HG02678 (cell line): ENCODE results near the gene LRRC36.
"Not testable (repeated sequence)": the region's sequence is repeated elsewhere in the genome, so short reads cannot be mapped to it uniquely, and the experiment has no call there.

Source experiments
- ATAC-seq: cut with Tn5 transposase; IDR thresholded peaks from one replicate; pipeline ENCODE4 v1.9.1; 2021; ENCODE audit warnings: mild to moderate bottlenecking, moderate library complexity; ENCODE audit not compliant: unreplicated experiment

LRRC36 gene

GRCh38 chr16:67341250-67341649 is 14.6 kb downstream of the LRRC36 start:
- no peak for ATAC-seq

- ATAC-seq = no peak
Measured at GRCh38 chr16:67342616-67343015, 16.0 kb downstream of the LRRC36 start.

GRCh38 chr16:67345401-67345800 is 18.8 kb downstream of the LRRC36 start:
- no peak for ATAC-seq

DNA sequence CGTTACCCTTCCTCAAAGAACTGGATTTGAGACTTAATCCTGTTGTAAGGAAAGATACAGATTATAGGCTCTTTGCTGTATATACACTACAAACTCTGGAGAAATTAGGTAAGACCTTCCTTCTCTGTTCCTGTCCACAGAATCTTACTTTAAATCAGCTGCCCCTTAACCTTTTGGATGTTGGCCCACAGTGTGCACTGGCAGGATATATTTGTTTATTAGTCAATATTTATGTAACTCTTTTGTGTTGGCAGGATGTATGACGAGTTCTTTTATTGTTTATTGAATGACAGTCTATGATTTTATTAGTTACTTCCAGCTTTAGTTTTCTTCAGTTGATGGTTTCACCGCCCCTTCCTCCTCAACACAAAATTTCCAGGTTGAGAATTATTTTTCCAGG is 19.7 kb downstream of the LRRC36 start:
- no peak for ATAC-seq

GRCh38 chr16:67349172-67349571 is 22.6 kb downstream of the LRRC36 start:
- no peak for ATAC-seq

- no peak for ATAC-seq
Measured at GRCh38 chr16:67350324-67350723, 23.7 kb downstream of the LRRC36 start.

DNA sequence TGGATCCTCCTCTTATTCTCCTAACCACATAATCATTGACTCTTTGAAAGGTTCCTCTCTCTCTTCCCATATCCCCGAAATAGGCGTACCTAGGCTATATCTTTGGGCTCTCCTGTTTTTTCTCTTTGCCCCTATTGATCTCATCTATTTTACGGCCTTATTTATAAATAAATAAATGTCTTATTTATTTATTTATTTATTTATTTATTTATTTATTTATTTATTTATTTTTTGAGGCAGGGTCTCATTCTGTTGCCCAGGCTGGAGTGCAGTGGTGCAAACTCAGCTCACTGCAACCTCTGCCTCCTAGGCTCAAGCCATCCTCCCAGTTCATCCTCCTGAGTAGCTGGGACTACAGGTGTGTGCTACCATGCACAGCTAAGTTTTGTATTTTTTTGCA is 25.8 kb downstream of the LRRC36 start:
- ATAC-seq = not testable (repeated sequence)

- no peak for ATAC-seq
Measured at GRCh38 chr16:67356396-67356795, 29.8 kb downstream of the LRRC36 start.

GRCh38 chr16:67357561-67357960 is 30.9 kb downstream of the LRRC36 start:
- no peak for ATAC-seq

DNA sequence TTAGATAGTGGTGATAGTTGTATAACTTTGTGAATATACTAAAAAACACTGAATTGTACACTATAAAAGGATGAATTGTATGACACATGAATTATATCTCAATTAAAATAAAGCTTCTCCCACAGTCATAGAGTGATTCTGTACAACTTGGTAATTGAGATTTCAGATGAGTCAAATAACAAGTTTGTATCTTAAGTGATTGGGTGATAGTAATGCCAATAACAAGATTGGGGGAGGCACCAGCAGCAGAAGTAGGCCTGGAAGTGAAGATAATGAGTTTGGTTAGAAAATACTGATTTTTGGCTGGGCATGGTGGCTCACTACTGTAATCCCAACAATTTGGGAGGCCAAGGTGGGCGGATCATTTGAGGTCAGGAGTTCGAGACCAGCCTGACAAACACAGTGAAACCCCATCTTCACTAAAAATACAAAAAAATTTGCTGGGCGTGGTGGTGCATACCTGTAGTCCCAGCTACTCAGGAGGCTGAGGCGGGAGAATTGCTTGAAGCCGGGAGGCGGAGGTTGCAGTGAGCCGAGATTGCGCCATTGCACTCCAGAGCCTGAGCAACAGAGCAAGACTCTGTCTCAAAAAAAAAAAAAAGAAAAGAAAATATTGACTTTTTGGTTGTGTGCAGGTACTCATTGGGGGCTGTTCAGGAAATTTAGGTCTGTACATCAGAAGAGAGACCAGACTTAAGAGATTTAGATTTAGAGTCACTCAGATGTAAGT is 33.1 kb downstream of the LRRC36 start:
- ATAC-seq = not testable (repeated sequence)

DNA sequence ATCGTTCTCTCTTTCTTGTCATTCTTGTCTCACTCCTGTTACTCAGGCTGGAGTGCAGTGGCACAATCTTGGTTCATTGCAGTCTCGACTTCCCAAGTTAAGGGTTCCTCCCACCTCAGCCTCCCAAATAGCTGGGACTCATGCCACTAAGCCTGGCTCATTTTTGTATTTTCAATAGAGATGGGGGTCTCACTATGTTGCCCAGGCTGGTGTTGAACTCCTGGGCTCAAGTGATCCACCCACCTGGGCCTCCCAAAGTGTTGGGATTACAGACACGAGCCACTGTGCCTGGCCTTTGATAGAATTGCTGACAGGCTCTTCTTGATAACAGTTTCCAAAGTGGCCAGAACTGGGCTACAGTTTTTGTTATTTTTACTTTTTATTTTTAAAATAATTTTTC is 34.4 kb downstream of the LRRC36 start:
- no peak for ATAC-seq

GRCh38 chr16:67364600-67365235 is 38.1 kb downstream of the LRRC36 start:
- no peak for ATAC-seq

DNA sequence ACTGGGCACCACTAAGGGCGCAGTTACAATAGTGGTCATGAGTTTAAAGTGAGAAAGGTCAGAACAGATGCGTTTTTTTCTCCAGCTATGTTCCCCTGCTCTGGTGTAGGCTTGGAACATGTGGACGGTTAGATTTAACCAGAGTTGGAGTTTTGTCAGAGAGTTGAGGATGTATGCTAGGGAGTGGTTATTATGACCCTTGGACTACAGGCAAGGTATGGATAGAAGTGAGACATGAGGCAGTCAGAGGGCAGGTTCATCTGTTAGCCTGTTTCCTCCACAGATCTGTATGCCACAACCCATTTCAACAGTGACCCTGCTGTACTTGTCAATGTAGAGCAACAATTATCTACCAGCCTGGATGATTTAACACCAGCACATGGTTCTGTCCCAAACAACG is 44.0 kb downstream of the LRRC36 start:
- no peak for ATAC-seq

DNA sequence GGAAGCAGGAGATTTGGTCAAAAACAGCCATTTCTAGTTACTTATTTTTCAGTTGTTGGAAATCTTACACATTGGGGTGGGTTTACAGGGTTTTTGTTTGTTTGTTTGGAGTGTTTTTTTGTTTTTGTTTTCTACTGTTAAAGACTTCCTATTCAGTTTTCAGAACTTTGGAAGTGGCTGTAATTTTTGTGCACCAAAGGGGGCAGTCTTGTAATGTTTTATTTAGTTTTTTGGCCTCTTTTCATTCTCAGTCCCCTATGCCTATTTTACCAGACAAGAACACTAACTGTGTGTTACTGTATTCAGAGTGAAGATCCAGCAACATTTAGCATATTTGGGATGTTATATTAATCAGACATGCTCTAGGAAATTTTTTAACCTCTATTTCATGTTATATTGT is 46.0 kb downstream of the LRRC36 start:
- no peak for ATAC-seq

GRCh38 chr16:67376012-67376411 is 49.4 kb downstream of the LRRC36 start:
- ATAC-seq = not testable (repeated sequence)

DNA sequence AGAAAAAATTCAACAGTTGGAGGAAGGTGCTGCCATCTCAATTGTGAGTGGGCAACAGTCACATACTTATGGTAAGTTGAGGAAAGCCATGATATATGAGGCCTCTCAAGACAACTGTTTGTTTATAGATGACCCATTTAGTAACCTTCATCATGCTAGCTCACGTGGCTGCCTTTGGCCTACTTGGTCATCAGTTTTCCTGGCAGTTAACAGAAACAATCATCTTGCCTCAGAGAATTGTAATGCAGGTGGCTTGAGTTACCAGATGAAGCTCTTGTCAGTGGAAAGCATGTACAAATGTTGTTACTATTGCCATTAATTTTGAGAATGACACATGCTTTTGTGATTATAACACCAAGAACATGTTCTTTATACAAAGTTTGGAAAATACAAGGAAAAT is 52.0 kb downstream of the LRRC36 start:
- ATAC-seq = no peak

- no peak for ATAC-seq
Measured at GRCh38 chr16:67383284-67383683, 56.7 kb downstream of the LRRC36 start.

- ATAC-seq = no peak
Measured at GRCh38 chr16:67384778-67385510, 58.3 kb downstream of the LRRC36 start.

DNA sequence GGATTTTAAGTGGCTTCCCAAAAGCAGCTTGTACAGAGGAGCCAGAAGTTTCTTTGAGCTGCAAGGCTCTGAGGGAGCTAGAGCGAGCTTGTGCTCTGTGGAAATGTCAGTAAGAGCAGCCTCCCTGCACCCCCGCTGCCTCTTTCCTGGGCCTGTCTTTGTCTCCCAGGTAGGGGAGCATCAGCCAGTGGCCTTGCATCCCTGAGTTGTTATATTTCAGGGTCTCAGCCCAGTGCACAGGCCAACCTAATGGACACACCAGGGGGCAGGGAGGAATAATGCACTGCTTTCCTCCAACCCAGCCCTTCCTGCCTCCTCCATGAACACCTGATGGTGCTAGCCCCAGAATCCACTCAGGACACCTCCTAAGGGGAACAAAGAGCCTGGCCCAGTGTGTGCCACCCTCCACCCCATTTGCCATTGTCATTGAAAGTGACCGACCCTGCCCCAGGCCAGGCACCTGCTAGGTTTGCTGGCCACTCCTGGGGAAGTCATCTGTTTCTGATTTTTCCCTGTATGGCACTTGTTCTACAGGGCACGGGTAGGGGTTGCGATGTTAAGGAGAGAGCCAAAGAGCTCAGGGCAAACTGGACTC is 60.3 kb downstream of the LRRC36 start:
- ATAC-seq = no peak

- no peak for ATAC-seq
Measured at GRCh38 chr16:67387479-67388079, 61.0 kb downstream of the LRRC36 start.

- no peak for ATAC-seq
Measured at GRCh38 chr16:67388191-67388590, 61.6 kb downstream of the LRRC36 start.
